GM12891 (cell line): Measurements from ENCODE around the gene GUCY1B1.

Experiments
- POLR2A ChIP-seq: IDR thresholded peaks from 2 replicates; pipeline ENCODE4 v1.6.1; 2011; ENCODE audit warnings: low read depth, low read length, control low read depth
- POLR2AphosphoS5 ChIP-seq: IDR thresholded peaks from 2 replicates; pipeline ENCODE4 v1.6.1; 2011; ENCODE audit warnings: low read depth, low read length, control low read depth
- SPI1 ChIP-seq: IDR thresholded peaks from 2 replicates; pipeline ENCODE4 v1.6.1; 2011; ENCODE audit warnings: low read depth, low read length, control low read depth

DNA sequence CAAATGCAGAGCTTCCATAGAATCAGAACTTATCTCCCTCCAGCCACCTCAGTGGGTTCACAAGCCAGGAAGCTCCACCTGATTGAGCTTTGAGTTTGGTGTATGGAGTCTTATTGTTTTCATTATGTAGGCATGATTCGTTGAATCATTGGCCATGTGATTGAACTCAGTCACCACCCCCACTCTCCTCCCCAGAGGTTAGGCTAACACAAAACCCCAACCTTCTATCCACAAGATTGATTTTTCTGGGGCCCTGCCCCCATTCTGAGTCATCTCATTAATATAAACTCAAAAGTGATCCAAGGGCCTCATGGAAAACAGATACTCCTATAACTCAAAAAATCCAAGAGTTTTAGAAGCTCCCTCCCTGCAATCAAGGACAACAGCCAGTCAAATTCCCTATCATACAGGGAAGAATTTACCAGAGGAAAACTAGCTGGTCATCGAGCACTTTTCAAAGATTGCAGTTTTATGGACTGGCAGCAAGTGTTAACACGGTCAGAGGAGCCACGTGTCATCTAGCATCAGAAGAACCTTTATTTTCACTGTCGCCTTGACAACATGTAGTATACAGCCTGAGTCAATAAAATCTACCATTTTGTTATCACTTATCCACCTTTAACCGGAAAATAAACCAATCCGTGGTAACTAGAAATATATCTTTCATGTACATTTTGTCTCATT lies 35.9 kb upstream of the GUCY1B1 start:
- no peak for TF ChIP-seq POLR2AphosphoS5
- no peak for TF ChIP-seq POLR2A
- no peak for TF ChIP-seq SPI1
